ENCODE data around the gene SDHA. TPM values are rescaled to one million over a fixed set of nuclear protein-coding genes. Genes with fewer than 3 reads are reported as not detected.

Gene SDHA
- total and polyA plus RNA-seq, 10 donors, result 58.6 to 135 (median 107) TPM

- Histone ChIP-seq H3K27ac (no peak overlapping the region), H3K36me3 (no peaks in the 10 kb centered on the region), H3K9me3 (no peaks in the 10 kb centered on the region), H3K4me1 (peaks cover 0 to 23% (median 19%) of the 10 kb centered on the region in 6 donors), H3K27me3 (replicated peaks in 1 of 7) (peaks cover 0 to 36% (median 3%) of the 10 kb centered on the region in 7 donors), H3K4me3 (no peak overlapping the region)
- 57 to 85% (median 73%) methylated on average over 25 to 28 of the region's 28 CpGs for WGBS, 5 donors
- intact Hi-C loops (cut with DNase I; ENCODE audit: low total_unique reads), result no loop called here
- TF ChIP-seq POLR2A (IDR thresholded peaks at IDR 0.05) (no peak), POLR2AphosphoS5 (IDR thresholded peaks at IDR 0.05) (no peak)
- TF ChIP-seq, protein P1, sequence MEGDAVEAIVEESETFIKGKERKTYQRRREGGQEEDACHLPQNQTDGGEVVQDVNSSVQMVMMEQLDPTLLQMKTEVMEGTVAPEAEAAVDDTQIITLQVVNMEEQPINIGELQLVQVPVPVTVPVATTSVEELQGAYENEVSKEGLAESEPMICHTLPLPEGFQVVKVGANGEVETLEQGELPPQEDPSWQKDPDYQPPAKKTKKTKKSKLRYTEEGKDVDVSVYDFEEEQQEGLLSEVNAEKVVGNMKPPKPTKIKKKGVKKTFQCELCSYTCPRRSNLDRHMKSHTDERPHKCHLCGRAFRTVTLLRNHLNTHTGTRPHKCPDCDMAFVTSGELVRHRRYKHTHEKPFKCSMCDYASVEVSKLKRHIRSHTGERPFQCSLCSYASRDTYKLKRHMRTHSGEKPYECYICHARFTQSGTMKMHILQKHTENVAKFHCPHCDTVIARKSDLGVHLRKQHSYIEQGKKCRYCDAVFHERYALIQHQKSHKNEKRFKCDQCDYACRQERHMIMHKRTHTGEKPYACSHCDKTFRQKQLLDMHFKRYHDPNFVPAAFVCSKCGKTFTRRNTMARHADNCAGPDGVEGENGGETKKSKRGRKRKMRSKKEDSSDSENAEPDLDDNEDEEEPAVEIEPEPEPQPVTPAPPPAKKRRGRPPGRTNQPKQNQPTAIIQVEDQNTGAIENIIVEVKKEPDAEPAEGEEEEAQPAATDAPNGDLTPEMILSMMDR (IDR thresholded peaks at IDR 0.05 in 8 of 11, conservative IDR thresholded peaks at IDR 0.05 in 3 of 11), result no peak
- peak; percentile 71 for DNase-seq
Measured at GRCh38 chr5:186091-187041, 31.8 kb upstream of the SDHA start.

DNA sequence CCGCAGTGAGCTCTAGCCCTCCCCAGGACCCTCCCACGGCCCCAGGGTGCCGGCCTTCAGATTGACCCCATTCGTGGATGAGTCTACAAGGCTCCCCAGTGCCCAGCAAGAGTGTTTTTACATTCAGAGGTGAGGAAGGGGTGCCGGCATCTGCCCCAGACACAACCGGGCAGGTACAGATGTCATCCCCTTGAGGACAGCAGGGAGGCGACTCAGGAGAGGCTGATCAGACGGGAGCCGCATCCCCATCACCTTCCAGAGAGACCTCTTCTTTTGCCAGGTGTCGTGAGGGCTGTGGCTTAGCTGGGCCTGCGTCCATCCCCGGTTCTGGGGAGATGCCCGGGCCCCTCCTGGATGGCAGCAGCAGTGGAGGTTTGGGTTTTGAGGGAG is 31.1 kb upstream of the SDHA start:
- intact Hi-C loops (cut with DNase I; ENCODE audit: low total_unique reads), result no loop called here
- no peak overlapping the region for H3K27ac ChIP-seq
- TF ChIP-seq, protein P1 (IDR thresholded peaks at IDR 0.05 in 8 of 11, conservative IDR thresholded peaks at IDR 0.05 in 3 of 11), result no peak
- no peak for TF ChIP-seq POLR2AphosphoS5 (IDR thresholded peaks at IDR 0.05)
- no peak for TF ChIP-seq POLR2A (IDR thresholded peaks at IDR 0.05)
- H3K4me1 ChIP-seq, result peaks cover 0 to 28% (median 24%) of the 10 kb centered on the region in 6 donors
- no peaks in the 10 kb centered on the region for H3K9me3 ChIP-seq
- no peaks in the 10 kb centered on the region for H3K36me3 ChIP-seq
- no peak overlapping the region for H3K4me3 ChIP-seq
- WGBS, 5 donors, result 81 to 89% (median 83%) methylated on average over 12 to 13 of the region's 13 CpGs
- H3K27me3 ChIP-seq (replicated peaks in 1 of 7), result peaks cover 0 to 39% (median 10%) of the 10 kb centered on the region in 7 donors
- peak; percentile 58 for DNase-seq

DNA sequence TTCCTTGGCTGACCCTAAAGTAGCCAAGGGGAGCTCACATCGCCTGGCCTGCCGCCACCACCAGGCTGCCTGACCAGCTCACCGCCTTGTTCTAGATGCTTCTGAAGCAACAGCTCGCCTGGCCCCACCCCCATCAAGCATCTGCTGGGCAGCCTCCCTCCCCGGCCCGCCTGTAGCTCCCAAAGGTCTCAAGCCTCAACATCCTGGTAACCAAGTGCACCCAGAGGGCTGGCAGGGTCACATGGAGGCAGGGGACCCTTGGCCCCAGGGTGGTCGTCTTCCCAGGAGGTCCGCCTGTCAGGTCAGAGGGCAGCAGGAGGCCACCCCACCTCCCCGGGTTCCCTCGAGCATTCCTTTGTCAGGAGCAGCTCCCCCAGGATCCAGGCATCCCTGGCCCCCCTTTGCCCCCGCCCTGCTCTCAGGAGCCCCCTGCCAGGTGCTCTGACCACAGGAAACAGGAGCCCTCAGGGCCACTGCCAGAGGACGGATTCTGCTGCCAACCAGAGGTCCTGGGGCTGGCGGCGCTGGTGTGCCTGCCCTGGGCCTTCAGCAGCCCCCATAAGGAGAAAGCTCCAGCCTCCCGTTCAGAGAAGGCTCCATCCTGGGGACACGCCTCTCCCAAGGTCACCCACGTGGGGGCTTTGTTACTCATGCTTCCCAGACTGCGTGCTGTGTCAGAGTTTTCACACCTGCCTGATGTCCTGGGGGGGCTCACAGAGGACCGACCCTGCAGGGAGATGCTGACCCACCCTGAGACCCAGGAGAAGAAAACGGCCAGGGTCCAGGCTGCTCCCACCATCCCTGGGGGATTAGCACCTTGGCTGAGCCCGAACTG is 30.3 kb upstream of the SDHA start:
- no peaks in the 10 kb centered on the region for H3K9me3 ChIP-seq
- DNase-seq, result peak; percentile 73
- peaks cover 0 to 46% (median 14%) of the 10 kb centered on the region in 7 donors for H3K27me3 ChIP-seq (replicated peaks in 1 of 7)
- peak overlapping the region in 1 of 8 donors; percentile 39 for H3K4me3 ChIP-seq
- no peak overlapping the region for H3K27ac ChIP-seq
- WGBS, 5 donors, result 56 to 70% (median 65%) methylated on average over 9 to 21 of the region's 21 CpGs
- intact Hi-C loops (cut with DNase I; ENCODE audit: low total_unique reads), result no loop called here
- no peaks in the 10 kb centered on the region for H3K36me3 ChIP-seq
- H3K4me1 ChIP-seq, result peaks cover 0 to 28% (median 24%) of the 10 kb centered on the region in 6 donors
- TF ChIP-seq POLR2AphosphoS5 (IDR thresholded peaks at IDR 0.05), result no peak
- no peak for TF ChIP-seq POLR2A (IDR thresholded peaks at IDR 0.05)
- TF ChIP-seq, protein P1 (IDR thresholded peaks at IDR 0.05 in 8 of 11, conservative IDR thresholded peaks at IDR 0.05 in 3 of 11), result no peak
